Measurements from ENCODE around the gene BRSK2.

BRSK2 gene

DNA sequence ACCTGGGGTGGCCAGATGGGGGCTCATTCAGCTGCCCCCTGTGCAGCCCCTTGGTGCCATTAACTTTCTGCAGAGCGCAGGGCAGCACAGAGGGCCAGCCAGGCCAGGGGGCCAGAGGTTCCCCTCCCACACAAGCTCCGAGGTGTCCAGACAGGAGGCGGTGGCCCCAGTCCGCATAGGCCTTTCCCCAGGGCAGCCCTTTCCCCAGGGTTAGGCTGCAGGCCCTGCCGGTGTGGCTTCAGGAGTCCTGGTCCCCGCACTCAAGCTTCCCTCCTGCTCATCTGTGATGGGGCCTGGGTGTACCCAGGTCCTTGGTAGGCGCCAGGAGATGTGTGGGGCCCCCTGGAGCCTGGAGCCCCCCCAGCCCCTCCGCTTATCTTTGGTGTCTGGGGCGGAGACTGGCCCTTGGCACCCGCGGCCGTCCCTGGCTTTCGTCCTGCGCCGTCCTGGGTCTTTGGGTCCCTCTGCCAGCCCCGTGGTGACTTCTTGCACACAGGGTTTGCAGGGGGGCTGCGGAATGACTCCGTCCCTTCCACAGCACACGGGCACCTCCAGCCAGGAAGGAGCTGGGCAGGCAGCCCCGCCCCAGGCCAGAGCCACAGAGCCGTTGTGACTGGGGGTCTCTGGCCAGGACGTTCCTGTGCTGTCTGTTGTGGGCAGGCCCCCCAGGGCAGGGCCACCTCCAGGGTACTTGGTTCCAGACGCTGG lies 8.9 kb downstream of the BRSK2 start:
- TF ChIP-seq, protein P1, sequence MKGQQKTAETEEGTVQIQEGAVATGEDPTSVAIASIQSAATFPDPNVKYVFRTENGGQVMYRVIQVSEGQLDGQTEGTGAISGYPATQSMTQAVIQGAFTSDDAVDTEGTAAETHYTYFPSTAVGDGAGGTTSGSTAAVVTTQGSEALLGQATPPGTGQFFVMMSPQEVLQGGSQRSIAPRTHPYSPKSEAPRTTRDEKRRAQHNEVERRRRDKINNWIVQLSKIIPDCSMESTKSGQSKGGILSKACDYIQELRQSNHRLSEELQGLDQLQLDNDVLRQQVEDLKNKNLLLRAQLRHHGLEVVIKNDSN (IDR thresholded peaks at IDR 0.05), result no peak
- TF ChIP-seq, protein P2, sequence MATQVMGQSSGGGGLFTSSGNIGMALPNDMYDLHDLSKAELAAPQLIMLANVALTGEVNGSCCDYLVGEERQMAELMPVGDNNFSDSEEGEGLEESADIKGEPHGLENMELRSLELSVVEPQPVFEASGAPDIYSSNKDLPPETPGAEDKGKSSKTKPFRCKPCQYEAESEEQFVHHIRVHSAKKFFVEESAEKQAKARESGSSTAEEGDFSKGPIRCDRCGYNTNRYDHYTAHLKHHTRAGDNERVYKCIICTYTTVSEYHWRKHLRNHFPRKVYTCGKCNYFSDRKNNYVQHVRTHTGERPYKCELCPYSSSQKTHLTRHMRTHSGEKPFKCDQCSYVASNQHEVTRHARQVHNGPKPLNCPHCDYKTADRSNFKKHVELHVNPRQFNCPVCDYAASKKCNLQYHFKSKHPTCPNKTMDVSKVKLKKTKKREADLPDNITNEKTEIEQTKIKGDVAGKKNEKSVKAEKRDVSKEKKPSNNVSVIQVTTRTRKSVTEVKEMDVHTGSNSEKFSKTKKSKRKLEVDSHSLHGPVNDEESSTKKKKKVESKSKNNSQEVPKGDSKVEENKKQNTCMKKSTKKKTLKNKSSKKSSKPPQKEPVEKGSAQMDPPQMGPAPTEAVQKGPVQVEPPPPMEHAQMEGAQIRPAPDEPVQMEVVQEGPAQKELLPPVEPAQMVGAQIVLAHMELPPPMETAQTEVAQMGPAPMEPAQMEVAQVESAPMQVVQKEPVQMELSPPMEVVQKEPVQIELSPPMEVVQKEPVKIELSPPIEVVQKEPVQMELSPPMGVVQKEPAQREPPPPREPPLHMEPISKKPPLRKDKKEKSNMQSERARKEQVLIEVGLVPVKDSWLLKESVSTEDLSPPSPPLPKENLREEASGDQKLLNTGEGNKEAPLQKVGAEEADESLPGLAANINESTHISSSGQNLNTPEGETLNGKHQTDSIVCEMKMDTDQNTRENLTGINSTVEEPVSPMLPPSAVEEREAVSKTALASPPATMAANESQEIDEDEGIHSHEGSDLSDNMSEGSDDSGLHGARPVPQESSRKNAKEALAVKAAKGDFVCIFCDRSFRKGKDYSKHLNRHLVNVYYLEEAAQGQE (IDR thresholded peaks at IDR 0.05; ENCODE audit: low read depth), result no peak
- TF ChIP-seq TEAD4 (IDR thresholded peaks at IDR 0.05) (no peak), TCF12 (IDR thresholded peaks at IDR 0.05; ENCODE audit: low read depth) (no peak), CEBPB (IDR thresholded peaks at IDR 0.05) (no peak), YY1 (IDR thresholded peaks at IDR 0.05; ENCODE audit: low read depth) (no peak), FOXM1 (IDR thresholded peaks at IDR 0.05; ENCODE audit: borderline replicate concordance, low read depth) (no peak), EP300 (IDR thresholded peaks at IDR 0.05; ENCODE audit: borderline replicate concordance) (no peak), RAD21 (IDR thresholded peaks at IDR 0.05; ENCODE audit: low read depth) (no peak), TAF1 (IDR thresholded peaks at IDR 0.05; ENCODE audit: low read depth) (no peak), CREB1 (IDR thresholded peaks at IDR 0.05; ENCODE audit: low read depth) (no peak), EGR1 (IDR thresholded peaks at IDR 0.05) (no peak), ZBTB7A (IDR thresholded peaks at IDR 0.05; ENCODE audit: low read depth) (no peak), NFIC (IDR thresholded peaks at IDR 0.05) (no peak)
- TF ChIP-seq, protein P3, sequence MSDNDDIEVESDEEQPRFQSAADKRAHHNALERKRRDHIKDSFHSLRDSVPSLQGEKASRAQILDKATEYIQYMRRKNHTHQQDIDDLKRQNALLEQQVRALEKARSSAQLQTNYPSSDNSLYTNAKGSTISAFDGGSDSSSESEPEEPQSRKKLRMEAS (IDR thresholded peaks at IDR 0.05), result no peak

DNA sequence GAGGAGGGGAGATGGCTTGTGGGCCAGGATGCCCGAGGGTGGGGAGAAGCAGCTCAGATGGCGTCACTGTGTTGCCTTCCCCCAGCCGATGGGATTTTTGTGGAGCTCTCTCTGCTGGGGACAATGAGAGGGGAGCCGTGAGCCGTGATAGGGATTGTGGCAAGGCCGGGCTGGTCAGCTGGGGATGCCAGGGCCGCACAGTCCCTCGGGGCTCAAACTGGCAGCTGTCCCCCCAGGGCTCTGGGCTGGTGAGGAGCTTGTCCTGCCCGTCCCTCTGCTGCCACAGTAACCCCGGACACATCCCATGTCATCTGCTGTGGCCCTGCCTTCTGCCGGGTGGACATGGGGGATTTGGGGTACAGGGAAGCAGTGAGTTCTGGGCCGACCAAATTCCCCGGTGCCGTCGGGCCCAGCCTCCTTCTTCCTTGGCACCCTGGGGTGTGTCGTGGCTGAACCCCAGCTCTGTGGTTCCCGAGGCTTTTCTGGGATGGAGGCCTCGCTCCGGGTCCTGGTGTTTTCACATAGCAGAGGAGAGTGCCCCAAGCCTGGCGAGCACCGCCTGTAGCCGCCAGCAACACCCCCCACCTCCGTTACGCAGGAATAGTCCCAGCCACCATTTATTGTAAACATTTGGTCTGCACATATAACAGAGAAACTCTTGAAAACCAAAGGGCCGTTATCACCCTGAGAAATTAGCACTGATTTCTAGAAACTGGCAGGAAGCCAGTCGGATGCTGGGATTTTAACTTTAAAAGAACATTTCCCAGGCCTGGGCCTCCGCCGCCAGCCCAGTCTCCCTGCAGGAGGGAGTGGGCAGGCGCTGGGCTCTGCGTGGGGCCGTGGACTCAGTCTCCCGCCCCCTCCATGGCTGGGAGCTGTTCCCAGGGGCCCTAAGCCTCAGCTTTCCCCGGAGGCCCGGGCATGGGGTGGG lies 9.9 kb downstream of the BRSK2 start:
- TF ChIP-seq TEAD4 (IDR thresholded peaks at IDR 0.05) (no peak), YY1 (IDR thresholded peaks at IDR 0.05; ENCODE audit: low read depth) (no peak)

DNA sequence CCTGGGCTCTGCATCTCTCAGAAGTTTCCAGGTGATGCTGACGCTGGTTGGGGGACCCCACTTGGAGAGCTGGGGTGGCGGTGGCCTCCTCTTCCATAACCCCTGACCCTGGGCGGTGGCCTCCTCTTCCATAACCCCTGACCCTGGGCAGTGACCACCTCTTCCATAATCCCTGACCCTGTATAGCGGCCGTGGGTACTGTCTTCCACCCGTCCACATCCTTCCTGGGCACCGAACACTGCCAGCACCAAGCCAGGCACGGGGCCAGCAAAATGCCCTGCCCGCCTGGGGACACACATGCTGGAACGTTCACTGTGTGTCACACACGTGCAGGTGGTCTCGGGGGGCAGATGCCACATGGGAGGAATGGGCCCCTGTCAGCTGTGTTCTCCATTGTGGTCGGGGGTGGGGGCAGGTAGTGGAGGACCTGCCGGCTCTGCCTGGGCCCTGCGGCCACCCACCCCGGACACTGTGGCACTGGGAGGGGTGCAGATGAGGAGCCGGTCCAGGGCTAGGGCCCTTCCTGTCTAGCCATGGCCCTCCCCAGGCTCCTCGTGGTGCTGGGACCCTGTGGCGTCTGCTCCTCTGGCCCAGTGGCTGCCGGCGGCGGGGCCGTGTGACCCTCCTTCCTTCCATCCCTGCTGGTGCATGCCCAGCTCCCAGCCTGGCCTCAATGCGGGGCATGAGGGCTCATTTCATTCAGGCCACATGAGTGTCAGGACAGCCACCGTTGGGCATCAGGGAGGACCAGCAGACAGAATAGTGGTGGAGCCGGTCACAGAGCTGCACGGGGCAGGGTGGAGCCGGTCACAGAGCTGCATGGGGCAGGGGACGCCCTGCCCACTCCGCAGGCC lies 10.8 kb downstream of the BRSK2 start:
- TF ChIP-seq, protein P2 (IDR thresholded peaks at IDR 0.05; ENCODE audit: low read depth), result no peak
- TF ChIP-seq TCF12 (IDR thresholded peaks at IDR 0.05; ENCODE audit: low read depth), result no peak
- TF ChIP-seq EP300 (IDR thresholded peaks at IDR 0.05; ENCODE audit: borderline replicate concordance), result no peak
- TF ChIP-seq YY1 (IDR thresholded peaks at IDR 0.05; ENCODE audit: low read depth), result no peak
- TF ChIP-seq TAF1 (IDR thresholded peaks at IDR 0.05; ENCODE audit: low read depth), result no peak
- TF ChIP-seq CEBPB (IDR thresholded peaks at IDR 0.05), result no peak
- no peak for TF ChIP-seq EGR1 (IDR thresholded peaks at IDR 0.05)
- no peak for TF ChIP-seq FOXM1 (IDR thresholded peaks at IDR 0.05; ENCODE audit: borderline replicate concordance, low read depth)
- no peak for TF ChIP-seq TEAD4 (IDR thresholded peaks at IDR 0.05)
- TF ChIP-seq RAD21 (IDR thresholded peaks at IDR 0.05; ENCODE audit: low read depth), result no peak
- TF ChIP-seq, protein P1 (IDR thresholded peaks at IDR 0.05), result no peak
- TF ChIP-seq NFIC (IDR thresholded peaks at IDR 0.05), result no peak

DNA sequence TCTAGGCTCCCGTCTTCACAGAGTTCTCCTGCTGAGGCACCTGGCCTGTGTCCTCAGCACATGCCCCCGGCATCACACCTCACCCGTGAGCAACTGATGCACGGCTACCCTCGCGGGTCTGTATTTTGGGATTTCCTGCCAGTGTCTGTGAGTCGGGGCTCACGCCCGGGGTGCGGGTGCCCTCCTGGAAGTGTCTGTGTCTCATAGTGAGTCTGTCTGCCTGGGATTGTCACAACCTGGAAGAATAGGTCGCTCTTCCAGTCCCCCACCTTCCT lies 11.4 kb downstream of the BRSK2 start:
- TF ChIP-seq TAF1 (IDR thresholded peaks at IDR 0.05; ENCODE audit: low read depth) (no peak), CREB1 (IDR thresholded peaks at IDR 0.05; ENCODE audit: low read depth) (no peak), NFIC (IDR thresholded peaks at IDR 0.05) (no peak), ZBTB7A (IDR thresholded peaks at IDR 0.05; ENCODE audit: low read depth) (no peak), TCF12 (IDR thresholded peaks at IDR 0.05; ENCODE audit: low read depth) (no peak), EP300 (IDR thresholded peaks at IDR 0.05; ENCODE audit: borderline replicate concordance) (no peak), TEAD4 (IDR thresholded peaks at IDR 0.05) (no peak), EGR1 (IDR thresholded peaks at IDR 0.05) (no peak)
- TF ChIP-seq, protein P2 (IDR thresholded peaks at IDR 0.05; ENCODE audit: low read depth), result no peak
